Measurements from ENCODE around the gene DRG1.
"Not testable (repeated sequence)": the region's sequence is repeated elsewhere in the genome, so short reads cannot be mapped to it uniquely, and the experiment has no call there.

DRG1 gene, protein sequence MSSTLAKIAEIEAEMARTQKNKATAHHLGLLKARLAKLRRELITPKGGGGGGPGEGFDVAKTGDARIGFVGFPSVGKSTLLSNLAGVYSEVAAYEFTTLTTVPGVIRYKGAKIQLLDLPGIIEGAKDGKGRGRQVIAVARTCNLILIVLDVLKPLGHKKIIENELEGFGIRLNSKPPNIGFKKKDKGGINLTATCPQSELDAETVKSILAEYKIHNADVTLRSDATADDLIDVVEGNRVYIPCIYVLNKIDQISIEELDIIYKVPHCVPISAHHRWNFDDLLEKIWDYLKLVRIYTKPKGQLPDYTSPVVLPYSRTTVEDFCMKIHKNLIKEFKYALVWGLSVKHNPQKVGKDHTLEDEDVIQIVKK

DNA sequence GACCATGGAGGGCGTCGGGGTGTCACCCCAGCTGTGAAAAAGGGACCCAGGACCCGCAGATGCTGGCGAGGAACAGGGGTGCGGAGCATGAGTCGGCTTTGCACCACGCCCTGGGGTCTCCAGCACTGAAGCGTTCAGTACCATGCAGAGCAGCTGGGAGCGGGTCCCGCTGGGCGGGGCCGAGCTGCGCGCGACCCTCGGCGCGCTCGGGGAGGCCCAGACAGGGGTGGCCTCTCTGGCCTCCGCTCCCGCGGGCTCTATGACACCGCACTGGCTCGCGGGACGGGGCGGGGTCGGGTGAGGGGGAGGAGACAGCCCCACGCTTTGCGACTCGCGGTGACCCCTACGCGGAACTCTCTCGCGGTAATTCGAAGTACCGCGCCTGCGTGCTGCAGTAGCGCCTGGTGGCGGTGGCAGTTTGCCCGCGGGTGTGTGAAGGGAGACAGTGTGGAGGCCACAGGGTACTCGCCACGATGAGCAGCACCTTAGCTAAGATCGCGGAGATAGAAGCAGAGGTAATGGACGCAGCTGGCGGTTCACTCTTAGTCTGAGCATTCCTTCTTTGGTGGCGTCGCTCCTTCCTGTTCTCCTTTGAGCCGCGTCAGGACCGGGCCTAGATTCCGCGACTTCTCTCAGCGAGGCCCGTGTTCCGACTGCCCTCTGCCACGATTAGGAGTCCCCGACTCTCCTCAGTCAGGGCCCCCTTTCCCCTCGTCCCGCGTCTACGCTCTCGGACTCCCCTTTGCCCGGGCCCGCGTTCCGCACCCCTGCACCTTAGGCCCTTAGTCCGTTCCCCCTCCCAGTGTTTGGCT is at the start of gene DRG1:
Gene DRG1, plus strand, starts transcription at position 394 of the 812 bp plus-strand sequence. Its CDS starts 80 bp downstream, at position 474.
- Histone ChIP-seq H3K4me3 (ENCODE audit: low read length) (peak within 1 kb of the TSS; percentile 66), H3K36me3 (ENCODE audit: insufficient read depth, low read length) (peaks cover 30% of the 10 kb centered on the region), H3K27me3 (ENCODE audit: insufficient read depth, low read length) (no peaks in the 10 kb centered on the region), H3K4me1 (ENCODE audit: insufficient read depth, low read length) (peaks cover 8% of the 10 kb centered on the region), H3K9me3 (ENCODE audit: low read length) (no peaks in the 10 kb centered on the region), H2AFZ (ENCODE audit: low read depth, low read length) (peak within 1 kb of the TSS; percentile 68)

DNA sequence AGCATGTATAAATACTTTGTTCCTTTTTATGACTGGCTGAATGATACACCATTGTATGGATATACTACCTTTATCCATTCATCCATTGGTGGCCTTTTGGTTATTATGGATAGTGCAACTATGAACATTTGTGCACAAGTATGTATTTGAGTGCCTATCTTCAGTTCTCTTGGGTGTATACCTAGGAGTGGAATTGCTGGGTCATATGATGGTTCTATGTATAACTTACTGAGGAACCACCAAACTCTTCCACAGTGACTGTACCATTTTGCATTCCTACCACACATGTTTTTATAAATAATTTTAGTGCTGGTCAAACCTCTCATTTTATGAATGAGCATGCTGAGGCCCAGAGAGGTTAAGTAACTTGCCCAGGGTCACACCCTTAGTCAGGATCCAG is 49.4 kb upstream of the DRG1 start:
- peaks cover 1% of the 10 kb centered on the region for H3K36me3 ChIP-seq (ENCODE audit: insufficient read depth, low read length)
- H3K9me3 ChIP-seq (ENCODE audit: low read length) = no peaks in the 10 kb centered on the region

DNA sequence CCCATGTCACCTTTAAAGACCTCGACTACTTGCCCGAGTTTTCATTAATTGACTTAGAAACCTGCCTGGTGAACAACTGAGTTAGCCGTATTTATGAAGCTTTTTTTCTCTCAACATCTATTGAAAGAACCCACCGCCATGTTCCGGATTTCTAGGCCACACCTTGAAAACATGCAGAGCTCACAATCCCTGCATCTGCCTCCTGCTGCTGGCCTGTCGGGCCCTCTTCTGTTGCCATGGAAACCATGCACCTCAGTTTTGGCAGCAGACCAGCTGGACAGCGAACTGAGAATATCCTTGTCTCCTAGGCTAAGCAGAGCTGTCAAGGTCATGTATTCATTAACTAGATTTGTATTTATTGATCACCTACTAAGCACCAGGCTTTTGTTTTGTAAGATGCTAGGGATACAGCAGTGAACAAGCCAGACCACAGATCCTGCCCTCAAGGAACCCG is 49.0 kb upstream of the DRG1 start:
- Histone ChIP-seq H3K4me3 (ENCODE audit: low read length) (no peak overlapping the region), H3K4me1 (ENCODE audit: insufficient read depth, low read length) (peaks cover 10% of the 10 kb centered on the region), H3K27me3 (ENCODE audit: insufficient read depth, low read length) (no peaks in the 10 kb centered on the region), H3K9me3 (ENCODE audit: low read length) (no peaks in the 10 kb centered on the region), H2AFZ (ENCODE audit: low read depth, low read length) (no peak overlapping the region), H3K36me3 (ENCODE audit: insufficient read depth, low read length) (no peaks in the 10 kb centered on the region)

More for the DNA sequence above, 49.4 kb upstream of the DRG1 start:
- H3K4me1 ChIP-seq (ENCODE audit: insufficient read depth, low read length) = peaks cover 14% of the 10 kb centered on the region
- no peak overlapping the region for H3K4me3 ChIP-seq (ENCODE audit: low read length)
- H3K27me3 ChIP-seq (ENCODE audit: insufficient read depth, low read length) = no peaks in the 10 kb centered on the region
- H2AFZ ChIP-seq (ENCODE audit: low read depth, low read length) = no peak overlapping the region

DNA sequence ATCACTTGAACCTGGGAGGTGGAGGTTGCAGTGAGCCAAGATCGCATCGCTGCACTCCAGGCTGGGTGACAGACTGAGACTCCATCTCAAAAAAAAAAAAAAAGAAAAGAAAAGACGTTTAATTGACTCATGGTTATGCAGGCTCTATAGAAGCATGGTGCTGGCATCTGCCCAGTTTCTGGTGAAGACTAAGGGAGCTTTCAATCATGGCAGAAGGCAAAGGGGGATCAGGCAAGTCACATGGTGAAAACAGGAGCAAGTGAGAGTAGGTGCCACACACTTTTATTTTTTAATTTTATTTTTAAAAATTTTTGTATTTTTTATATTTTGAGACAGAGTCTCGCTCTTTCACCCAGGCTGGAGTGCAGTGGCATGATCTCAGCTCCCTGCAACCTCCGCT is 44.9 kb upstream of the DRG1 start:
- Histone ChIP-seq H2AFZ (ENCODE audit: low read depth, low read length) (no peak overlapping the region), H3K9me3 (ENCODE audit: low read length) (no peaks in the 10 kb centered on the region), H3K36me3 (ENCODE audit: insufficient read depth, low read length) (no peaks in the 10 kb centered on the region), H3K4me3 (ENCODE audit: low read length) (no peak overlapping the region), H3K4me1 (ENCODE audit: insufficient read depth, low read length) (peaks cover 5% of the 10 kb centered on the region), H3K27me3 (ENCODE audit: insufficient read depth, low read length) (no peaks in the 10 kb centered on the region)

GRCh38 chr22:31360029-31360428 is 39.4 kb upstream of the DRG1 start:
- no peaks in the 10 kb centered on the region for H3K36me3 ChIP-seq (ENCODE audit: insufficient read depth, low read length)
- no peak overlapping the region for H3K4me3 ChIP-seq (ENCODE audit: low read length)

GRCh38 chr22:31361743-31362142 is 37.7 kb upstream of the DRG1 start:
- no peaks in the 10 kb centered on the region for H3K36me3 ChIP-seq (ENCODE audit: insufficient read depth, low read length)
- H3K4me3 ChIP-seq (ENCODE audit: low read length) = no peak overlapping the region
- H3K4me1 ChIP-seq (ENCODE audit: insufficient read depth, low read length) = no peaks in the 10 kb centered on the region
- no peaks in the 10 kb centered on the region for H3K27me3 ChIP-seq (ENCODE audit: insufficient read depth, low read length)
- H3K9me3 ChIP-seq (ENCODE audit: low read length) = no peaks in the 10 kb centered on the region
- H2AFZ ChIP-seq (ENCODE audit: low read depth, low read length) = no peak overlapping the region

More at GRCh38 chr22:31360029-31360428, 39.4 kb upstream of the DRG1 start:
- no peaks in the 10 kb centered on the region for H3K9me3 ChIP-seq (ENCODE audit: low read length)
- H3K27me3 ChIP-seq (ENCODE audit: insufficient read depth, low read length) = no peaks in the 10 kb centered on the region
- no peak overlapping the region for H2AFZ ChIP-seq (ENCODE audit: low read depth, low read length)
- H3K4me1 ChIP-seq (ENCODE audit: insufficient read depth, low read length) = no peaks in the 10 kb centered on the region

DNA sequence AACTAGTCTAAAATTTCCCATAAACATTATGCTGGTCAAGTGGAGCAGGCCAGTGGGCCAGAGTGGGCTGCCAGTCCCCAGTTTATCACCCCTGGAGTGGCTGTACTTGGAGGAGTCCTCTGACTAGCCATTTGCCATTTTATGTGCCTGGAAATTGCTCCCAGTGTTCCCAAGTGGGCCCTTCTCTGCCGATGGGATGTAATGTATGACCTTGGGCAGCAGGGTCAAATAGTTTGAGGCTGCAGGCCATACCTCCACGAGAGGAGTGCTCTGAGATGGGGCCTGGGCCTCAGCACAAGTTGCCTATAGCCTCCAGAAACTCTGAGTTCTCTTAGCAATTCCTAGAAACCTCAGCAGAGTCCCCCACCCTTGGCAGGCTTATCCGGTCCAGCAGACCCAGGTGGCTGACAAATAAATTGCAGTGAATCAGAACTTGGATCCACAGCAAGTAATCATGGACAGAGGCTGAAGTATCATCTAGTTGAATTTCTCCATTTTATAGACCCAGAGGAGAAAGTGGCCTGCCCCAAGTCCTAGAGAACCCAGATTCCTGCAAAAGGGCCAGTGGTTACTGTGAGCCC is 35.4 kb upstream of the DRG1 start:
- Histone ChIP-seq H3K4me1 (ENCODE audit: insufficient read depth, low read length) (no peaks in the 10 kb centered on the region), H3K27me3 (ENCODE audit: insufficient read depth, low read length) (no peaks in the 10 kb centered on the region), H3K36me3 (ENCODE audit: insufficient read depth, low read length) (no peaks in the 10 kb centered on the region), H2AFZ (ENCODE audit: low read depth, low read length) (no peak overlapping the region), H3K4me3 (ENCODE audit: low read length) (no peak overlapping the region), H3K9me3 (ENCODE audit: low read length) (no peaks in the 10 kb centered on the region)

GRCh38 chr22:31367426-31367825 is 32.0 kb upstream of the DRG1 start:
- Histone ChIP-seq H3K9me3 (ENCODE audit: low read length) (no peaks in the 10 kb centered on the region), H2AFZ (ENCODE audit: low read depth, low read length) (no peak overlapping the region), H3K4me3 (ENCODE audit: low read length) (no peak overlapping the region), H3K36me3 (ENCODE audit: insufficient read depth, low read length) (no peaks in the 10 kb centered on the region), H3K4me1 (ENCODE audit: insufficient read depth, low read length) (no peaks in the 10 kb centered on the region), H3K27me3 (ENCODE audit: insufficient read depth, low read length) (no peaks in the 10 kb centered on the region)

GRCh38 chr22:31377612-31378011 is 21.8 kb upstream of the DRG1 start:
- Histone ChIP-seq H2AFZ (ENCODE audit: low read depth, low read length) (no peak overlapping the region), H3K27me3 (ENCODE audit: insufficient read depth, low read length) (no peaks in the 10 kb centered on the region), H3K9me3 (ENCODE audit: low read length) (no peaks in the 10 kb centered on the region), H3K4me3 (ENCODE audit: low read length) (no peak overlapping the region), H3K4me1 (ENCODE audit: insufficient read depth, low read length) (no peaks in the 10 kb centered on the region), H3K36me3 (ENCODE audit: insufficient read depth, low read length) (no peaks in the 10 kb centered on the region)

GRCh38 chr22:31378123-31378522 is 21.3 kb upstream of the DRG1 start:
- H3K9me3 ChIP-seq (ENCODE audit: low read length) = no peaks in the 10 kb centered on the region
- no peaks in the 10 kb centered on the region for H3K4me1 ChIP-seq (ENCODE audit: insufficient read depth, low read length)
- no peak overlapping the region for H3K4me3 ChIP-seq (ENCODE audit: low read length)
- H3K27me3 ChIP-seq (ENCODE audit: insufficient read depth, low read length) = no peaks in the 10 kb centered on the region
- H2AFZ ChIP-seq (ENCODE audit: low read depth, low read length) = no peak overlapping the region
- no peaks in the 10 kb centered on the region for H3K36me3 ChIP-seq (ENCODE audit: insufficient read depth, low read length)

DNA sequence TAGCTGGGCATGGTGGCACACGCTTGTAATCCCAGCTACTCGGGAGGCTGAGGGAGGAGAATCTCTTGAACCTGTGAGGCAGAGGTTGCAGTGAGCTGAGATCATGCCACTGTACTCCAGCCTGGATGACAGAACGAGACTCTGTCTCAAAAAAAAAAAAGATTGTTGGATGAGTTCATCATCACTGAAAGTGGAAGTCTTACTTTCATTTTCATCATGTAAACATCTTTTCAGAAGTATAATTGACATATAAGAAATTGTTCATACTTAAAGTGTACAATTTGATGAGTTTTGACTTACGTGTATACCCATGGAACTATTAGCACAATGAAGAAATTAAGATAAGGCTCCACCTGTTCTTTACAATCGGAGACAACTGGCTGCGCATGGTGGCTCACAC is 20.8 kb upstream of the DRG1 start:
- H3K4me3 ChIP-seq (ENCODE audit: low read length); H3K9me3 ChIP-seq (ENCODE audit: low read length); H3K36me3 ChIP-seq (ENCODE audit: insufficient read depth, low read length); H2AFZ ChIP-seq (ENCODE audit: low read depth, low read length); H3K4me1 ChIP-seq (ENCODE audit: insufficient read depth, low read length); H3K27me3 ChIP-seq (ENCODE audit: insufficient read depth, low read length): not testable (repeated sequence)

DNA sequence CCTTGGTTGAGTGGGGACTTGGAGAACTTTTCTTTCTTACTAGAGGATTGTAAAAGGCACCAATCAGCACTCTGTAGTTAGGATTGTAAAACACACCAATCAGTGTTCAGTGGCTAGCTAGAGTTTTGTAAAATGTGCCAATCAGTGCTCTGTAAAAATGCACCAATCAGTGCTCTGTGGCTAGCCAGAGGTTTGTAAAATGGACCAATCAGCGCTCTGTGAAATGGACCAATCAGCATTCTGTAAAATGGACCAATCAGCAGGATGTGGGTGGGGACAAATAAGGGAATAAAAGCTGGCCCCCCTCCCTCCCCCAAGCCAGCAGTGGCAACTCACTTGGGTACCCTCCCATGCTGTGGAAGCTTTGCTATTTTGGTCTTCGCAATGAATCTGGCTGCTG is 5.5 kb upstream of the DRG1 start:
- peaks cover 1% of the 10 kb centered on the region for H3K9me3 ChIP-seq (ENCODE audit: low read length)
- no peaks in the 10 kb centered on the region for H3K4me1 ChIP-seq (ENCODE audit: insufficient read depth, low read length)
- H2AFZ ChIP-seq (ENCODE audit: low read depth, low read length) = no peak overlapping the region
- H3K4me3 ChIP-seq (ENCODE audit: low read length) = no peak overlapping the region
- H3K27me3 ChIP-seq (ENCODE audit: insufficient read depth, low read length) = no peaks in the 10 kb centered on the region
- no peaks in the 10 kb centered on the region for H3K36me3 ChIP-seq (ENCODE audit: insufficient read depth, low read length)

GRCh38 chr22:31394326-31394725 is 5.1 kb upstream of the DRG1 start:
- H3K4me3 ChIP-seq (ENCODE audit: low read length) = no peak overlapping the region

More at GRCh38 chr22:31394326-31394725, 5.1 kb upstream of the DRG1 start:
- H3K4me1 ChIP-seq (ENCODE audit: insufficient read depth, low read length) = no peaks in the 10 kb centered on the region
- H2AFZ ChIP-seq (ENCODE audit: low read depth, low read length) = no peak overlapping the region
- no peaks in the 10 kb centered on the region for H3K36me3 ChIP-seq (ENCODE audit: insufficient read depth, low read length)
- no peaks in the 10 kb centered on the region for H3K27me3 ChIP-seq (ENCODE audit: insufficient read depth, low read length)
- peaks cover 1% of the 10 kb centered on the region for H3K9me3 ChIP-seq (ENCODE audit: low read length)

Data from neuron (in vitro differentiated cells).